Stimulated activated CD4-positive, alpha-beta T cell treated with anti-CD3 and anti-CD28 coated beads, Interleukin-12 subunit alpha, Interleukin-12 subunit beta, amount 100 ng/mL, for 24 hours (primary cell): ENCODE measurements around the gene SEMA7A.

Source experiments
- DNase-seq, 2 experiments: peaks; one replicate each; pipeline ENCODE4 v3.0.0-alpha.2; 2020; ENCODE audit warnings: low read depth in 2 of 2

SEMA7A gene

GRCh38 chr15:74430510-74430951 lies 3.2 kb downstream of the SEMA7A start:
- DNase-seq = no peak

GRCh38 chr15:74429781-74430400 lies 3.9 kb downstream of the SEMA7A start:
- no peak for DNase-seq

GRCh38 chr15:74428970-74429780 lies 4.6 kb downstream of the SEMA7A start:
- DNase-seq = no peak

- no peak for DNase-seq
Measured at GRCh38 chr15:74428442-74428787, 5.3 kb downstream of the SEMA7A start.

- no peak for DNase-seq
Measured at GRCh38 chr15:74427607-74428441, 5.9 kb downstream of the SEMA7A start.

GRCh38 chr15:74426404-74427281 lies 7.1 kb downstream of the SEMA7A start:
- no peak for DNase-seq

GRCh38 chr15:74425630-74426029 lies 8.1 kb downstream of the SEMA7A start:
- no peak for DNase-seq

- DNase-seq = no peak
Measured at GRCh38 chr15:74424901-74425528, 8.7 kb downstream of the SEMA7A start.

- DNase-seq = no peak
Measured at GRCh38 chr15:74423431-74424257, 10.1 kb downstream of the SEMA7A start.

GRCh38 chr15:74422652-74423430 lies 10.9 kb downstream of the SEMA7A start:
- DNase-seq = no peak

- no peak for DNase-seq
Measured at GRCh38 chr15:74422265-74422651, 11.5 kb downstream of the SEMA7A start.

GRCh38 chr15:74421302-74422245 lies 12.2 kb downstream of the SEMA7A start:
- no peak for DNase-seq

GRCh38 chr15:74420193-74420905 lies 13.4 kb downstream of the SEMA7A start:
- DNase-seq = no peak

GRCh38 chr15:74419432-74419831 lies 14.3 kb downstream of the SEMA7A start:
- DNase-seq = no peak

GRCh38 chr15:74418575-74419338 lies 15.0 kb downstream of the SEMA7A start:
- DNase-seq = no peak

GRCh38 chr15:74417670-74418069 lies 16.1 kb downstream of the SEMA7A start:
- no peak for DNase-seq

- DNase-seq = no peak
Measured at GRCh38 chr15:74417225-74417624, 16.5 kb downstream of the SEMA7A start.
